ENCODE results near the gene ESPL1.

The ESPL1 gene

DNA sequence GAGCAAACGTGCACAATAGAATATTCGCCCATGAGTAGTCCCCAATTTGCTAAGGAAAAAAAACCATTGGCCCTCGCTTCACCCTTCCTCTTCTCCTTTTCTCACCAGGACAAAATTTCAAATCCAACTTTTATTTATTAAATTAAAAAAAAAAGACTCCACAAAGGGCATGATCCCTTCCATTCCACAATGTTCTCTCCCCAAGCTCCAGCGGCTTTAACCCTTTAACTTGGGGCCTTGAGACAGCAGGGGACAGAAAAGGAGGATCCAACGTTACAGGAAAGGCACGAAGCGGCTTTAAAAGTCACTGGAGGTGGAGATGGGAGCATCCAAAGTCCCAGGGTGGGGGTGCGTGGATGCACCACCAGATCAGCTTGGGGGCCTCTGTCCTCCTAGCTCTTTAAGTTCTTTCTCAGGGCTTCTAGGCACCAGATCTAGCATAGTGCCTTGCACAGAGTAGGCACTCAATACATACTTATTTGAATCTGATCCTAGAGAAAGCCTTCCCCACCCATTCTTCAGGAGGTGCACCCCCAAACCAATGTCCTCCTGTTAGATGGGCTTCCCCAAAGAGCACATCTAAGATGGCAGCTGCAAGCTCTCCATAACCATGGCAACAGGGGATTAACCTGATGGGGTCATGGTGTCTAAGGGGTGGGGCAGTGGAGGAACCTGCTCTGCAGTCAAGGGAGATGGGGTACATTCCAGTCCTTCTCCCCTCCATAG lies 58.5 kb downstream of the ESPL1 start:
- TF ChIP-seq, protein P1, sequence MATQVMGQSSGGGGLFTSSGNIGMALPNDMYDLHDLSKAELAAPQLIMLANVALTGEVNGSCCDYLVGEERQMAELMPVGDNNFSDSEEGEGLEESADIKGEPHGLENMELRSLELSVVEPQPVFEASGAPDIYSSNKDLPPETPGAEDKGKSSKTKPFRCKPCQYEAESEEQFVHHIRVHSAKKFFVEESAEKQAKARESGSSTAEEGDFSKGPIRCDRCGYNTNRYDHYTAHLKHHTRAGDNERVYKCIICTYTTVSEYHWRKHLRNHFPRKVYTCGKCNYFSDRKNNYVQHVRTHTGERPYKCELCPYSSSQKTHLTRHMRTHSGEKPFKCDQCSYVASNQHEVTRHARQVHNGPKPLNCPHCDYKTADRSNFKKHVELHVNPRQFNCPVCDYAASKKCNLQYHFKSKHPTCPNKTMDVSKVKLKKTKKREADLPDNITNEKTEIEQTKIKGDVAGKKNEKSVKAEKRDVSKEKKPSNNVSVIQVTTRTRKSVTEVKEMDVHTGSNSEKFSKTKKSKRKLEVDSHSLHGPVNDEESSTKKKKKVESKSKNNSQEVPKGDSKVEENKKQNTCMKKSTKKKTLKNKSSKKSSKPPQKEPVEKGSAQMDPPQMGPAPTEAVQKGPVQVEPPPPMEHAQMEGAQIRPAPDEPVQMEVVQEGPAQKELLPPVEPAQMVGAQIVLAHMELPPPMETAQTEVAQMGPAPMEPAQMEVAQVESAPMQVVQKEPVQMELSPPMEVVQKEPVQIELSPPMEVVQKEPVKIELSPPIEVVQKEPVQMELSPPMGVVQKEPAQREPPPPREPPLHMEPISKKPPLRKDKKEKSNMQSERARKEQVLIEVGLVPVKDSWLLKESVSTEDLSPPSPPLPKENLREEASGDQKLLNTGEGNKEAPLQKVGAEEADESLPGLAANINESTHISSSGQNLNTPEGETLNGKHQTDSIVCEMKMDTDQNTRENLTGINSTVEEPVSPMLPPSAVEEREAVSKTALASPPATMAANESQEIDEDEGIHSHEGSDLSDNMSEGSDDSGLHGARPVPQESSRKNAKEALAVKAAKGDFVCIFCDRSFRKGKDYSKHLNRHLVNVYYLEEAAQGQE (IDR thresholded peaks at IDR 0.05; ENCODE audit: insufficient read depth in 1 of 2, low read depth in 2 of 2, low read length in 2 of 2): no peak
- TF ChIP-seq POLR2AphosphoS5 (IDR thresholded peaks at IDR 0.05; ENCODE audit: low read depth, low read length) (no peak), FOXP2 (optimal IDR thresholded peaks at IDR 0.05; ENCODE audit: borderline replicate concordance, extremely low read depth, extremely low read length, insufficient read depth) (no peak), SIN3A (IDR thresholded peaks at IDR 0.05; ENCODE audit: borderline replicate concordance, insufficient read depth, low read length) (no peak), TAF1 (IDR thresholded peaks at IDR 0.05; ENCODE audit: borderline replicate concordance, insufficient read depth, low read length) (no peak)

DNA sequence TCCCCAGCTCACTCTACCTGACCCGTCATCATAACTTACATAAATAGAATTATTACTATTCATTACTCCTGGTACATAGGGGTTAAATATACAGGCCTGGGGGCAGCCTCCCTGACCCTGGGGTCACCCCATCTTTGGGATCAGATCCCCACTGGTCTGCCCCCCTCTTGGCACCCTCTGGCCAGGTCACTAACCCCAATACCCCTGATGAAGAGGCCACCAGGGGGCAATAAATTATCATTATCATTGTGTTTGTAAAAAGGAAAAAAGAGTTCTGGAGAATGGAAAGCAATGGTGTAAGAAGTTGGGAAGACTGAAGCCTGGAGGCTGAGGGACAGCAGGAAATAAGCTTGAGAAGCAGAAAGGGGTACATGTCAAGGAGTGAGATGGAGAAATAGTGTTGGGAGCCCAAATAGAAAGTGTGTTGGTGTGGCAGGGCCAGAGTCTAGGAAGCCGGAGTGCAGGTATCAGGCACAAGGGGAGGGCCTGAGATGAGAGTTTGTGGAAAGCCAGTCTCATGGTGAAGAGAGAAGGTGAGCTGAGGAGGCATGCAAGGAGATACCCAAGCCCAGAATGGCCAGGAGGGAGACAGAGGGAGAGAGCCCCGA lies 59.4 kb downstream of the ESPL1 start:
- TF ChIP-seq TAF1 (IDR thresholded peaks at IDR 0.05; ENCODE audit: borderline replicate concordance, insufficient read depth, low read length) (no peak), SIN3A (IDR thresholded peaks at IDR 0.05; ENCODE audit: borderline replicate concordance, insufficient read depth, low read length) (no peak), FOXP2 (optimal IDR thresholded peaks at IDR 0.05; ENCODE audit: borderline replicate concordance, extremely low read depth, extremely low read length, insufficient read depth) (no peak)

DNA sequence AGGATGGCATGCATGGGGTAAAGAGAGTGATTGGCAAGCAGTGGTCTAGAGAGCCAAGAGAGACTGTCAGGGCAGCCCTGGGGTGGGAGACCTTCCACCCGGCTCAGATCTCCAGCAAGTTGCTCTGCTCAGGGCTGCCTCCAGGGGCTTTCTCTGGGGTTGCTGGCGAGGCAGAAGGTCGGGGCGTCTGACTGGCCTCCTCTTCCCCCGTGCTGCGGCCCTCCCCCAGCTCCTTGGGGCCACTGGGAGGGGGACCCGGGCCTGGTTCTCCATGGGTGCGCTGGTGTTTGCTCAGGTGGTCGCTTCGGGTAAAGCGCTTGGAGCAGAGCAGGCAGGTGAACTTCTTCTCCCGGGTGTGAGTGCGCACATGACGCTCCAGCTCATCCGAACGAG lies 59.9 kb downstream of the ESPL1 start:
- no peak for TF ChIP-seq FOXP2 (optimal IDR thresholded peaks at IDR 0.05; ENCODE audit: borderline replicate concordance, extremely low read depth, extremely low read length, insufficient read depth)
- TF ChIP-seq, protein P1 (IDR thresholded peaks at IDR 0.05; ENCODE audit: insufficient read depth in 1 of 2, low read depth in 2 of 2, low read length in 2 of 2): no peak
- TF ChIP-seq TAF1 (IDR thresholded peaks at IDR 0.05; ENCODE audit: borderline replicate concordance, insufficient read depth, low read length): no peak
- no peak for TF ChIP-seq POLR2AphosphoS5 (IDR thresholded peaks at IDR 0.05; ENCODE audit: low read depth, low read length)
- TF ChIP-seq SIN3A (IDR thresholded peaks at IDR 0.05; ENCODE audit: borderline replicate concordance, insufficient read depth, low read length): no peak

DNA sequence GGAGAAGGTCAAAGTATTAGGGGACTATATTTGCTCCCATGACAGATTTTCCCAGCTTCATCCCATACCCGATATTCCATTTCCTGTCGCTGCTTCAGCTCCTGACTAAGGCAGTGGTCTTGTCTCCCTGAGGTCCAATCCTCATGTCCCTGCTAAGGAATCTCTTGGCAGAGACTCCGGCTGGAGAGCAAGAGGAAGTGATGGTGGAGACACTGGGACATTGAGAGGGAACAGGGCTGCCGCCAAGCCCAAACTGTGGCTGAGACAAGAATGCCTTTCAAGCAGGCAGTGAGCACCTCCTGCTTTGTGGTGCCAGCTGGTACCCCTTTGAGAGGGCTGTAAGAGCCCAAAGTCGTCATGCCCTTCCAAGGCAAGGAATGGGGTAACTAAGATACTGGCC lies 62.6 kb downstream of the ESPL1 start:
- TF ChIP-seq POLR2AphosphoS5 (IDR thresholded peaks at IDR 0.05; ENCODE audit: low read depth, low read length) (no peak), SIN3A (IDR thresholded peaks at IDR 0.05; ENCODE audit: borderline replicate concordance, insufficient read depth, low read length) (no peak), TAF1 (IDR thresholded peaks at IDR 0.05; ENCODE audit: borderline replicate concordance, insufficient read depth, low read length) (no peak), FOXP2 (optimal IDR thresholded peaks at IDR 0.05; ENCODE audit: borderline replicate concordance, extremely low read depth, extremely low read length, insufficient read depth) (no peak)
- TF ChIP-seq, protein P1 (IDR thresholded peaks at IDR 0.05; ENCODE audit: insufficient read depth in 1 of 2, low read depth in 2 of 2, low read length in 2 of 2): no peak

DNA sequence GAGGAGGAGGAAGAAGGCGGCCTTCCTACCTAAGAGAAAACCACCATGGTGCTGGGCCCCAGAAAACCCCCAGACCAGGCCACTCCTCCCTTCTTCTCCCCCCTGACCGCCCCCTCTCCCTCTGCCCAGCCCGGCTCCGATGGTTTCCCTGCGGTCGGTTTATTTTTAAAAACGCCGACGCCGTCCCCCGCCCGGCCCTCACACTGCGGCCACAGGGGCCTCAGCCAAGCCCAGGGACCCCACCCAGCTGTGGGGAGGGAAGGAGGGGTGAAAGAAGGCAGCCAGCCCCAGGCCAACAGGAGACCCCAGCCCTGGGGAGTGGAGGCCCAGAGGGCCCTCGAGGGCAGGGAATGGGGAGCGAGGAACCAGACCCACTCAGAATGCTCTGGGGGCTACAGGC lies 64.6 kb downstream of the ESPL1 start:
- TF ChIP-seq FOXP2 (optimal IDR thresholded peaks at IDR 0.05; ENCODE audit: borderline replicate concordance, extremely low read depth, extremely low read length, insufficient read depth) (no peak), SIN3A (IDR thresholded peaks at IDR 0.05; ENCODE audit: borderline replicate concordance, insufficient read depth, low read length) (no peak), POLR2AphosphoS5 (IDR thresholded peaks at IDR 0.05; ENCODE audit: low read depth, low read length) (no peak), TAF1 (IDR thresholded peaks at IDR 0.05; ENCODE audit: borderline replicate concordance, insufficient read depth, low read length) (no peak)
- TF ChIP-seq, protein P1 (IDR thresholded peaks at IDR 0.05; ENCODE audit: insufficient read depth in 1 of 2, low read depth in 2 of 2, low read length in 2 of 2): no peak
